GM12873 (cell line): ENCODE measurements around the gene SHISA9.

Experiments used
- CTCF ChIP-seq: IDR thresholded peaks from 2 replicates; pipeline ENCODE4 v1.5.1; 2012; ENCODE audit warnings: low read depth, mild to moderate bottlenecking, moderate library complexity, low read length, control low read depth; ENCODE audit not compliant: insufficient read depth; ENCODE audit errors: missing control alignments

Gene SHISA9

GRCh38 chr16:13206606-13207005 lies 305.2 kb downstream of the SHISA9 start:
- TF ChIP-seq CTCF = no peak

GRCh38 chr16:13207151-13207550 lies 305.8 kb downstream of the SHISA9 start:
- no peak for TF ChIP-seq CTCF

GRCh38 chr16:13223666-13224065 lies 322.3 kb downstream of the SHISA9 start:
- no peak for TF ChIP-seq CTCF

GRCh38 chr16:13229039-13229438 lies 327.6 kb downstream of the SHISA9 start:
- TF ChIP-seq CTCF = no peak

- TF ChIP-seq CTCF = no peak
Observed at GRCh38 chr16:13231365-13231764, 330.0 kb downstream of the SHISA9 start.

GRCh38 chr16:13234999-13235398 lies 333.6 kb downstream of the SHISA9 start:
- no peak for TF ChIP-seq CTCF

- TF ChIP-seq CTCF = no peak
Observed at GRCh38 chr16:13236308-13236707, 334.9 kb downstream of the SHISA9 start.
